ENCODE measurements around the gene HPS4. TPM values are rescaled to one million over a fixed set of nuclear protein-coding genes. Genes with fewer than 3 reads are reported as not detected.

Gene HPS4
- total and polyA plus RNA-seq, 10 of the 15 experiments (the other 5 are each of a cell fraction or from before 2014, with no cell fraction given), result 11.7 to 36.7 (median 30.8) TPM

DNA sequence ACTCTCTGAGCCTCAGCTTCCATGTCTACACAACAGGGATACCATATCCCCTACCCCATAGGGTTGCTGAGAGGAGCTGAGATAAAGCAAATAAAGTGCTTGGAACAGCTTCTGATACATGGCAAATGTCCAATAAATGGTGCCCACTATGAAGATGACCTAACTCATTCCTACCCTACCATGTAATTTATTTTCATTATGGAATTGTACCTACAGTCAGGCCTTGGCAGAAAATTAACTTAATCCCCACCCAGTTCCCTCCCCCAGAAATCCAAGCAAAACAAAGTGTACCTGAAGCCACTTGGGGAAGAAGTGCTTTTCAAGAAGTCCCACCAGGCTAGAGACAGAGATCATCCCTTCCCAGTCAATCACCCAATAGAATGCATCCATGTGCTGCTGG is 10.9 kb upstream of the HPS4 start:
- Histone ChIP-seq H3K9ac (ENCODE audit: control insufficient read depth, insufficient read depth, low read length) (no peak overlapping the region), H3K36me3 (ENCODE audit: control insufficient read depth in 2 of 2, insufficient read depth in 2 of 2, low read length in 1 of 2) (peaks cover 39 to 48% of the 10 kb centered on the region in 2 experiments), H3K27ac (ENCODE audit: control insufficient read depth, insufficient read depth) (no peak overlapping the region), H3K27me3 (replicated peaks in 1 of 2; ENCODE audit: control insufficient read depth in 2 of 2, insufficient read depth in 2 of 2, low read length in 1 of 2) (no peaks in the 10 kb centered on the region), H2AFZ (ENCODE audit: control insufficient read depth, low read depth, low read length) (no peak overlapping the region), H3K79me2 (ENCODE audit: control insufficient read depth, insufficient read depth, low read length) (no peaks in the 10 kb centered on the region), H3K4me3 (no peak overlapping the region), H3K9me3 (replicated peaks; ENCODE audit: control insufficient read depth, insufficient read depth, low read length) (no peaks in the 10 kb centered on the region), H3K4me1 (ENCODE audit: control insufficient read depth, insufficient read depth, low read length) (no peaks in the 10 kb centered on the region), H4K20me1 (ENCODE audit: control insufficient read depth, insufficient read depth) (no peaks in the 10 kb centered on the region), H3K4me2 (ENCODE audit: control insufficient read depth, insufficient read depth) (no peak overlapping the region)
- FAIRE-seq (no peak), DNase-seq (ENCODE audit: low read depth, low spot score) (no peak), ATAC-seq (no peak)
- SMC1A ChIA-PET (ENCODE audit: uncharacterized antibody, unreplicated experiment), result interaction anchor here (1.5 kb wide), 1 partner anchor 8 kb away, joined by 3 read pairs; no protein-coding TSS in a partner anchor
- in situ Hi-C loops (cut with MboI), result no loop called here
- TF ChIP-seq MTA3 (IDR thresholded peaks at IDR 0.05; ENCODE audit: borderline replicate concordance, low read length) (no peak), FOXM1 (IDR thresholded peaks at IDR 0.05; ENCODE audit: low read depth, low read length) (no peak), POLR2AphosphoS2 (IDR thresholded peaks at IDR 0.05; ENCODE audit: low read depth, low read length) (no peak), SUZ12 (IDR thresholded peaks at IDR 0.05; ENCODE audit: unreplicated experiment) (no peak), GABPA (IDR thresholded peaks at IDR 0.05; ENCODE audit: low read depth) (no peak), PBX3 (IDR thresholded peaks at IDR 0.05; ENCODE audit: insufficient replicate concordance, low read depth, low read length) (no peak), TCF12 (IDR thresholded peaks at IDR 0.05; ENCODE audit: low read depth, low read length) (no peak), CTCF (IDR thresholded peaks at IDR 0.05 in 2 of 3, conservative IDR thresholded peaks at IDR 0.05 in 1 of 3; ENCODE audit: control insufficient read depth in 2 of 3, extremely low read depth in 1 of 3, insufficient read depth in 1 of 3, low read depth in 3 of 3, low read length in 3 of 3) (no peak), TCF7 (IDR thresholded peaks at IDR 0.05; ENCODE audit: borderline replicate concordance) (no peak), MEF2B (IDR thresholded peaks at IDR 0.05; ENCODE audit: partially characterized antibody, poor library complexity, severe bottlenecking) (no peak), SREBF1 (IDR thresholded peaks at IDR 0.05; ENCODE audit: low read length) (no peak)
- TF ChIP-seq, protein P1, sequence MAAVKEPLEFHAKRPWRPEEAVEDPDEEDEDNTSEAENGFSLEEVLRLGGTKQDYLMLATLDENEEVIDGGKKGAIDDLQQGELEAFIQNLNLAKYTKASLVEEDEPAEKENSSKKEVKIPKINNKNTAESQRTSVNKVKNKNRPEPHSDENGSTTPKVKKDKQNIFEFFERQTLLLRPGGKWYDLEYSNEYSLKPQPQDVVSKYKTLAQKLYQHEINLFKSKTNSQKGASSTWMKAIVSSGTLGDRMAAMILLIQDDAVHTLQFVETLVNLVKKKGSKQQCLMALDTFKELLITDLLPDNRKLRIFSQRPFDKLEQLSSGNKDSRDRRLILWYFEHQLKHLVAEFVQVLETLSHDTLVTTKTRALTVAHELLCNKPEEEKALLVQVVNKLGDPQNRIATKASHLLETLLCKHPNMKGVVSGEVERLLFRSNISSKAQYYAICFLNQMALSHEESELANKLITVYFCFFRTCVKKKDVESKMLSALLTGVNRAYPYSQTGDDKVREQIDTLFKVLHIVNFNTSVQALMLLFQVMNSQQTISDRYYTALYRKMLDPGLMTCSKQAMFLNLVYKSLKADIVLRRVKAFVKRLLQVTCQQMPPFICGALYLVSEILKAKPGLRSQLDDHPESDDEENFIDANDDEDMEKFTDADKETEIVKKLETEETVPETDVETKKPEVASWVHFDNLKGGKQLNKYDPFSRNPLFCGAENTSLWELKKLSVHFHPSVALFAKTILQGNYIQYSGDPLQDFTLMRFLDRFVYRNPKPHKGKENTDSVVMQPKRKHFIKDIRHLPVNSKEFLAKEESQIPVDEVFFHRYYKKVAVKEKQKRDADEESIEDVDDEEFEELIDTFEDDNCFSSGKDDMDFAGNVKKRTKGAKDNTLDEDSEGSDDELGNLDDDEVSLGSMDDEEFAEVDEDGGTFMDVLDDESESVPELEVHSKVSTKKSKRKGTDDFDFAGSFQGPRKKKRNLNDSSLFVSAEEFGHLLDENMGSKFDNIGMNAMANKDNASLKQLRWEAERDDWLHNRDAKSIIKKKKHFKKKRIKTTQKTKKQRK (IDR thresholded peaks at IDR 0.05; ENCODE audit: low read depth, low read length), result no peak
- CTCF ChIA-PET, result interaction anchor here (0.8 to 1.6 kb wide), 3 partner anchors 9 to 15 kb away, joined by 3 to 9 read pairs (median 4); partner anchors contain the start of genes HPS4 and SRRD
- intact Hi-C loops (cut with micrococcal nuclease; ENCODE audit: unreplicated experiment), result no loop called here
- RAD21 ChIA-PET (ENCODE audit: unreplicated experiment), result no interaction called here
- BruUV-seq (replicated peaks), result no TSS peak
- POLR2A ChIA-PET, result interaction anchor here (0.7 to 0.8 kb wide), 3 partner anchors 22 to 85 kb away, joined by 3 to 6 read pairs (median 3); no protein-coding TSS in a partner anchor

Measured in GM12878 (cell line).